M059J (cell line): Measurements from ENCODE around the gene DCLK1. TPM values are rescaled to one million over a fixed set of nuclear protein-coding genes. Genes with fewer than 3 reads are reported as not detected.
"Not testable (repeated sequence)": the region's sequence is repeated elsewhere in the genome, so short reads cannot be mapped to it uniquely, and the experiment has no call there.

Experiments
- DNase-seq: peaks from one replicate; pipeline ENCODE4 v3.0.0-alpha.2; 2012; ENCODE audit warnings: low read depth
- total RNA-seq: library from RNA; depleted of rRNA; stranded (reverse); fragments of >200 nt; shearing (Covaris generic); gene quantifications from 2 replicates; pipeline ENCODE4 v1.2.3, GENCODE V29; 2014

Gene DCLK1
- total RNA-seq, 1 experiment from 2014 or later, result 2.0 TPM

DNA sequence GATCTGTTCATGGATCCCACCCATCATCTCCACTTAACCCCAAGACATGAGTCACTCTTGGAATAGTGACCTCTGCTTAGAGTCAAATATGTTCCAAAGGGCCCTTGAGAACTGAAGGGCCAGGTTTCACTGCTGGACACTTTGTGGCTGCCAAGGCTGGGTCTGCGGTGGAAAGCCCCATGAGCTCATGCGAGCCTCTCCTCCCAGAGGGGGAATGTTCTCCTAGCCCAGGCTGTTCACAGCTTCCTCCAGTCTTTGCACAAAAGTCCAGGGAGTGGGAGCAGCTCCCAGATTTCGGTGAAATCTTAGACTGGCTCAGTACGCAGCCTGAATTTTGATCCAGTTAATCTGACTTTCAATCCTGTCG lies 732 bp upstream of the DCLK1 start:
- peak; percentile 43 for DNase-seq

GRCh38 chr13:36130552-36131221 lies 495 bp downstream of the DCLK1 start:
- peak; percentile 36 for DNase-seq

DNA sequence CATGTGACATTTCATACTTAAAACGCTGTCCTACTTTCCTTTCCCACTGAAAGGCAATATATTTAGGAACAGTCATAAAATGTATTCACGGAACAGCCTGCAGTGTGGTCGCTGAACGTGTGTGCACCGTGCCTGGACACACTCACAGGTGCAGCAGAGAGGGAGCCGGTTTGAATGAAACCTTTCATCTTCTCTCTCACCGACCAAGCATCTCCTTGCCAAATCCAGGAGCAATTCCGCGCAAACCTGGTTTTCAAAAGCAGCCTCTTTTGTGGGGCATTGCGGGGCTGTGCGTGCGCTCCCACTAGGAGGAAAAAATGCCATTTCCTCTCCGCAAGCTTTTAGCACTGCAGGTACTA lies 1.0 kb downstream of the DCLK1 start:
- DNase-seq, result no peak

GRCh38 chr13:36129539-36129938 lies 1.6 kb downstream of the DCLK1 start:
- DNase-seq, result no peak

DNA sequence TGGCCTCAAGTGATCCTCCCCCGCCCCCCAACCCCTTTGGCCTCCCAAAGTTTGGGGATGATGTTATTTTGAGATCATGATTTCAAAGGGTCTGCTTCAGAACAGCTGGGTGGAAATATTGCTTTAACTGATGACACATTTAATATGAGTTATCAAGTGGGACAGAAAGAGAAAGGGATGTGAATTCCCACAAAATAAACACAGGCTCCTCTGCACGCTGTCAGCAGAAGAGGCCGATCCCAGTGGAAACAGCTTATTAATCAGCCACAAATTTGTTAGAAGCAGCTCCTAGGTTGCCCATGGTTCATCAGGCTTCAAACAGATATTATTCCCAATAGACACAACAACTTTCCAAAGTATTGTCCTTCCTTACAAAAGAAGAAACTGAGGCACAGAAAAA lies 4.7 kb downstream of the DCLK1 start:
- no peak for DNase-seq

GRCh38 chr13:36125841-36126240 lies 5.3 kb downstream of the DCLK1 start:
- no peak for DNase-seq

GRCh38 chr13:36124236-36124822 lies 6.9 kb downstream of the DCLK1 start:
- peak; percentile 90 for DNase-seq

- DNase-seq, result no peak
Measured at GRCh38 chr13:36115306-36115705, 15.9 kb downstream of the DCLK1 start.

GRCh38 chr13:36114233-36114632 lies 16.9 kb downstream of the DCLK1 start:
- DNase-seq, result no peak

- DNase-seq, result no peak
Measured at GRCh38 chr13:36108954-36109353, 22.2 kb downstream of the DCLK1 start.

DNA sequence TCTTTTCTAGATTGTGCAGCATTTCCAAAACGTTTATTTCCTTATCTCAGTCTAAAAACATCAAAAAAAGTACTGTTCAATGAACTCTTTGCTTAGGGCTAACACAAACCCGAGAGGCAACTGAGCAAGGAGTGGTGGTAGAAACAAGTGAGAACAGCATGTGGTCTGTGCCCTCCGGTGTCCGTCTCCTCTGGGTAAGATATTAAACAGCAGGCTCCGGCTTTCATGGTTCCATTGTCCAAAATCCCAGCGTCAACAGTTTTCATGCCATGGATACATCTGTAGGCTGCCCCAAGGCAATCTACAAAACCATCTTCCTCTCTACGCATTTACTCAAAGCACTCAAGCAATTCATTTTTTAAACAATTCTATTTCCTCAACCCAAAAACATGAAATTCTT lies 22.8 kb downstream of the DCLK1 start:
- DNase-seq, result no peak

DNA sequence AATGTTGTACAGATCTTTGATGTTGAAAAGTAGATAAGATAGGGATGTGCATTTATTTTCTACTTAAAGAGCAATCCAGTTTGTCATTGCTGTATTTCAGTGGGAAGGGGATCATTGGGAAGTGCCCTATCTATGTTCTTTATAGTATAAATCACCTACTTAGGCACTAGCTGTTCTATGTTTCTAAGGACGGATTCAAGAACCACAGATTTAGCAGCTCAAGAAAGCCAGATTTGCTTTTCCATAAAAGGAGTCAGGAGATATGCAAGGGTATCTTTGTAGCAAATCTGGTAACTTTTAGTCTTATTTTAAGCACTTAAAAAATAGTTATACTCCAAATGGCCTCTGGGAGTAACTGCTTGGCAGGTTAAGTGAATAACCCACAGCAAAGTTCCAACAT lies 23.7 kb downstream of the DCLK1 start:
- DNase-seq, result no peak

DNA sequence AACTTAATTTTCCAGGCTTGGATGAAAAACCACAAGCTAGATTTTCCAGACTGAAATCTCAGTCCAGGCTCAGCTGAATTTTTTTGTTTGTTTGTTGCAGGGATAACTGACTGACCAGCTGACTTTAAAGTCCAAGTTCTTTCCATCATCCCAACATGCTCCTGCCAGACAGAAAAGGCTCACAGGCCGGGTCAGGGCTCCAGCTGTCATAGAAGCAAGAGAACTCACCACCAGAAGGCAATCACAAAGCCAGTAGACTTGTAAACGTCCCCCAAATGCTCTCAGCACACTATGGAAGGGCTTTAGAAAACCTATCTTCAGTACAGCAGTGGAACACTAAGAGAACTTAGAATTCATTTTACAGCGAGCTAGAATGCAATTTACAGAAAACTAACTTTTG lies 25.5 kb downstream of the DCLK1 start:
- no peak for DNase-seq

- no peak for DNase-seq
Measured at GRCh38 chr13:36102721-36103120, 28.5 kb downstream of the DCLK1 start.

GRCh38 chr13:36101907-36102306 lies 29.3 kb downstream of the DCLK1 start:
- DNase-seq, result not testable (repeated sequence)

GRCh38 chr13:36101157-36101556 lies 30.0 kb downstream of the DCLK1 start:
- no peak for DNase-seq

GRCh38 chr13:36098080-36098479 lies 33.1 kb downstream of the DCLK1 start:
- no peak for DNase-seq

DNA sequence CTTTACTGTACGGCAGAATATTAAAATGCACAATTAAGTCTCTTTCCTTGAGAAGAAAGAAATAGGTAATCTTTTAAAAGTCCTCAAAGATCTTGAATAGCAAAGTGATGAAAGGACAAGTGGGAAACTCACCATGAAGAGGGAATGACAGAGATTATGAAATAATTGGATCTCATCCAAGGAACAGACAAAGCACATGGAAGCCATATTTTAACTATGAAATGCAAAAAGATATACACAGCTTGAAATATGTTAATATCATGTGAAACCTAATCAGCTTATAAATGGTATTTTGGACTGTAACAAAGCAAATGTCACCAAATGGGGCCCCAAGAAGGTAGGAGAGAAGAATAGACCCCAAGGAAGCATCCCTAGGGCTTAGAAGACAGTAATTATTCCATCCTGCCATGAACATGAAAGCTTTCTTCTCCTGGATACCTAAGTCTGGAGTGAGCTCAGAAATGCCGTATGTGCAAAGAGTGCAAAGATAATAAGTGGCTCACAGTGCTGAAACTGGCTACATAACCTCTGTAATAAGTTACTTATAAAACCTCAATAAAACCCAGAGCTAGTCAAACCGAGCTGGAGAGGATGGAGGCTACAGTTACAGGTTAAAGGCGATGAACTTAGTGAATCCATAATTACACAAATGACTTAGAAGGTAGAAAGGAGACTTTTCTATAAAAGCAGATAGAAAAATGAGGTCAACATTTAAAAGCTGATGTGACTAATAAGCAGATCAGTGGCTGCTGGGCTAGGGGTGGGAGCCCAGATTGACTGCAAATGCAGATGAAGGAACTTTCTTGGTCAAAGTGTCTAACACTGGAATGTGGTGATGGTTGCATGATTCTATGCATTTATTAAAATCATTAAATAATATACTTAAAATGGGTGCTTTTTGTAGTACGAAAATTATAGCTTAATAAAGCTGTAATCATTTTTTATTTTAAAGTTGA lies 34.4 kb downstream of the DCLK1 start:
- no peak for DNase-seq

- no peak for DNase-seq
Measured at GRCh38 chr13:36094478-36094877, 36.7 kb downstream of the DCLK1 start.

DNA sequence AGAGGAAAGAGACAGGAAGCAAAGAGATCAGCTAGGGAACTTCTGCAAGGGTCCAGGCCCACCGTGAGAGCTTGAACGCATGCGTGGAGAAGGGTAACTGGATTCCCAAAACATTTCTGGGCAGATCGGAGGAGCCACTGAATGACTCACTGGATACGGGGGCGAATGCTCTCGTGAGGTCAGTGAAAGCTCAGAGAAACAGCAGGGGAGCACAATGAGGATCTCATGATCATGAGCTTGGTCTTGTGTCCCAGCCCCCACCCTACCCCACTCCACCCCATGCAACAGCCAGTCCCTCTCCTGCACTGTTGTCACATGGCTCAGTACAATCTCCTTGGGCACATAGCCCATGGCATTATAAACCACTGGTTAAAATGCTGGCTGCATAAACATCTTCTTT lies 40.6 kb downstream of the DCLK1 start:
- no peak for DNase-seq

DNA sequence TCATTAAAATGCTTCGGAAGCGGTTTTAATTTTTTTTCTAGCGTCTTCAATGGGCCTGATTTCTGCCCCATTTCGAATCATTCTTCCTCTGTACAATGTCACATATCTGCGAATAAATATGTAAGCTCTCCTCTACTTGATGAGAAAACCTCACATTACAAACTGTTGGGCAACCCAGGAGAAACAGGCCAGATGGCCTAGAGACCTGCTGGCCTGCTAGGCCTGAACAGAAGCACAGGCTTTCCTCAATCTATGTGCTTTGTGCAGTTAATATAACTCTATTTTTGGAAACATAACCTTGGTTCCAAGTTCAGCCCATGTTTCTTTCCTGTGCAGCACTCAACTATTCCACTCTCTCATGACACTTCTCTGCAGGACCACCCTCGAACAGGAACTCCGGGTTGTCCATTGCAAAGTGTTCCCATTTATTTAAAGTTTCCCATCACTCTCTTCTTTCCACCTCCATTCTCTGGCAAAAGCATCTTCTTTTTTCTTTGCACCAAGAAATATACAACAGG lies 42.0 kb downstream of the DCLK1 start:
- no peak for DNase-seq

DNA sequence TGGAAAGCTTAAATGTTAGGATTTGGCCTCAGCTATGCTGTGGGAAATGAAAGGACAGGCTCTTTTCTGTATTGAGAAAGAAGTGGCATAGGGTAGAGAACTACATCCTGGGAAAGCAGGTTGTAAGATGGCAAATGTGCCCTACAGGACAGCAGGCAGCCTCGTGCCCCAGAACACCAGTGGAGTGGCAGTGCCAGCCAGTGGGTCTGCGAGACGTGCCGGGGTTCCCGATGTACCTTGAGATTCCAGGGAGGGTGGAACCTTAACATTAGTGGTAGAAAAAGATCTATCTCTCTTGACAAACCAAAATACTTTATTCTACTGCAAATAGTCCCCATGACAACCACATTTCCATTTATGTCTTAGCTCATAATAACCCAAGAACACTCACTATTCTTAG lies 42.7 kb downstream of the DCLK1 start:
- DNase-seq, result no peak

DNA sequence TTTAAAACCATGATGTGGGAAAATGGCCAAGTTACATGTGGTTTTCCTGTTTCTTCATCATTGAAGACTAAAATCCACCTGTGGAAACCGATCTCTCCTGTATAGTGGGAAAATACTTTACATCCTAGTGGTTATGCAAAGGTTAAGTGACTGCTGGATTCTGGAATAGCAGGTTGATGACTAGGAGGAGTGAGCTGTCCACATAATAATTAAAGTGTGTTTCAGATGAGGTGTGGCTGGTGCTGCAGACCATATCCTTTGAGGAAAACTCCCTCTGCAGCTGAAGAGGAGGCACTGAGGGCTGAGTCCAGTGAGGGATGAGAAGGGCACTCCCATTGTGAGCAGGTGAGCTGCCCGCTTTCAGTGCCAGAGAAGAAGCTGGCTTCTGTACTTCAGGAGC lies 43.2 kb downstream of the DCLK1 start:
- peak; percentile 9 for DNase-seq
